HCT116 (cell line): ENCODE data around the gene CXADR.

ENCODE experiments used
- SIN3A ChIP-seq: IDR thresholded peaks from 2 replicates; pipeline ENCODE4 v1.6.1; 2012; ENCODE audit warnings: low read depth
- TCF7L2 ChIP-seq: IDR thresholded peaks from 2 replicates; pipeline ENCODE4 v1.7.0; 2011; ENCODE audit warnings: borderline replicate concordance, inconsistent platforms; ENCODE audit not compliant: insufficient read depth, insufficient read length; ENCODE audit errors: extremely low read depth
- TF ChIP-seq, protein P1 (sequence below), 3 experiments: fragments of 200-600 bp in 1 of 3; sonication (generic) in 1 of 3; IDR thresholded peaks in 2 of 3; conservative IDR thresholded peaks in 1 of 3; 2 replicates each; pipeline ENCODE4 v1.5.1; 2012 to 2017; ENCODE audit warnings: low read depth in 2 of 3, low read length in 2 of 3, antibody characterized with exemption in 1 of 3, borderline replicate concordance in 1 of 3, control low read depth in 1 of 3, mild to moderate bottlenecking in 1 of 3, mixed read lengths in 1 of 3, mixed run types in 1 of 3, moderate library complexity in 1 of 3; ENCODE audit not compliant: insufficient read depth in 1 of 3

DNA sequence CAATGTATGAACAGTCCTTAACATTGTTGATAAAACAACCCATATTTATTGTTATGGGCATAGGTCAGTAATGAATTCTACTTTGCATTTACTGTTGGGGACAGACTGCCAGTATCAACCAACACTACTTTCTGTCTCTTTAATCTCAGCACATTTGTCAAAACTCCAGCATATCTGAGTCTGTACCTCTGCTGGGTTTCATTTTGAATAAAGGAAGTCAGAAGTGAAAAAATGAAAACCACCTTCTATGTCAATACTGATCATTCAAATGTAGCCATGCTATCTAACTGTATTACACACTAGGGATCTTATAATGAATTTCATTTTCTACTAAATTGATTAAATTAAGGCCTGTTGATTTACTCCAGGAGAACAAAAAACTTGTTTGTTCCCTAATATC lies 24.2 kb upstream of the CXADR start:
- TF ChIP-seq SIN3A (no peak), TCF7L2 (no peak)
- TF ChIP-seq, protein P1, sequence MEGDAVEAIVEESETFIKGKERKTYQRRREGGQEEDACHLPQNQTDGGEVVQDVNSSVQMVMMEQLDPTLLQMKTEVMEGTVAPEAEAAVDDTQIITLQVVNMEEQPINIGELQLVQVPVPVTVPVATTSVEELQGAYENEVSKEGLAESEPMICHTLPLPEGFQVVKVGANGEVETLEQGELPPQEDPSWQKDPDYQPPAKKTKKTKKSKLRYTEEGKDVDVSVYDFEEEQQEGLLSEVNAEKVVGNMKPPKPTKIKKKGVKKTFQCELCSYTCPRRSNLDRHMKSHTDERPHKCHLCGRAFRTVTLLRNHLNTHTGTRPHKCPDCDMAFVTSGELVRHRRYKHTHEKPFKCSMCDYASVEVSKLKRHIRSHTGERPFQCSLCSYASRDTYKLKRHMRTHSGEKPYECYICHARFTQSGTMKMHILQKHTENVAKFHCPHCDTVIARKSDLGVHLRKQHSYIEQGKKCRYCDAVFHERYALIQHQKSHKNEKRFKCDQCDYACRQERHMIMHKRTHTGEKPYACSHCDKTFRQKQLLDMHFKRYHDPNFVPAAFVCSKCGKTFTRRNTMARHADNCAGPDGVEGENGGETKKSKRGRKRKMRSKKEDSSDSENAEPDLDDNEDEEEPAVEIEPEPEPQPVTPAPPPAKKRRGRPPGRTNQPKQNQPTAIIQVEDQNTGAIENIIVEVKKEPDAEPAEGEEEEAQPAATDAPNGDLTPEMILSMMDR (IDR thresholded peaks at IDR 0.05 in 2 of 3, conservative IDR thresholded peaks at IDR 0.05 in 1 of 3; ENCODE audit: borderline replicate concordance in 1 of 3, insufficient read depth in 1 of 3, low read depth in 2 of 3, low read length in 2 of 3): no peak
